ENCODE measurements around the gene KDM4D. TPM values are rescaled to one million over a fixed set of nuclear protein-coding genes. Genes with fewer than 3 reads are reported as not detected.
"Not testable (repeated sequence)": the region's sequence is repeated elsewhere in the genome, so short reads cannot be mapped to it uniquely, and the experiment has no call there.

The KDM4D gene
- total RNA-seq, 4 donors from 2014 or later, result 0.67 to 0.89 (median 0.79) TPM

DNA sequence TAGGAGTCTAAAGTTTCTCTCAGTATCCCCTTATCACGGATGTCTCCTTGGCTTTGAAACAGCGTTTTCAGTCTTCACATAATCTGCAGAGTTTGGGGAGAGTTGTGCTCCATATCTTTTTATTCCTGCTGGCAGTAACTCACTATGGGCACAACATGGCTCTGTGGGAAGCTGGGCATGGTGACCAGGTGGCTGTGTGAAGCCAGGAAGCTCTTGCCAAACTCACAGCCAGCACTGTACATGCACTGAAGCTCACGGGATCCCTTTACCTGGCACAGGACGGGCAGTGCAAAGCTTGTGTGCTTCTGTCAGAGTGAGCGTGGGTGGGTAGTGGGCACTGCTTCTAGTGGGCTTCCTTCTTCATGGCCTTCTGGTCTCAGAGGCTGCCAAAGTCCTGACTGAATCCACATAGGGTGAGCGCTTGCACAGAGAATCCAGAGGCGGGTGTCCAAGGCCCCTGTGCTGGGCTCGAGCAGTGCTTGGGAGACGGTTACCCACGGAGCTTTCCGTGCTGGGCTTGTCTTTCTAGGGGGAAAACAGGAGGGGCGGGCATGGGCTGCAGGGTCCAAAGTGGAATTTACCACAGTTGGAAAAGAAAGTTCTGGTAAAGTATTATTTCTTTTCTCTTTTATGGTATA, 40.8 kb downstream of the KDM4D start:
- H3K27me3 ChIP-seq, result peaks cover 10% of the 10 kb centered on the region
- no peak overlapping the region for H3K27ac ChIP-seq
- no peaks in the 10 kb centered on the region for H3K36me3 ChIP-seq
- no peak for ATAC-seq
- H3K9me3 ChIP-seq, result peaks cover 0 to under 1% (median 0%) of the 10 kb centered on the region in 3 donors
- 65 to 77% methylated on average over 6 of the region's 12 CpGs for WGBS, 2 donors (ENCODE audit: low coverage in 1 of 2)
- no peaks in the 10 kb centered on the region for H3K4me1 ChIP-seq
- H3K4me3 ChIP-seq, result no peak overlapping the region
- TF ChIP-seq CTCF (IDR thresholded peaks at IDR 0.05) (no peak), POLR2A (IDR thresholded peaks at IDR 0.05) (no peak), POLR2AphosphoS5 (IDR thresholded peaks at IDR 0.05) (no peak), EP300 (IDR thresholded peaks at IDR 0.05) (no peak)

- TF ChIP-seq POLR2A (IDR thresholded peaks at IDR 0.05) (no peak), EP300 (IDR thresholded peaks at IDR 0.05) (no peak), POLR2AphosphoS5 (IDR thresholded peaks at IDR 0.05) (no peak), CTCF (IDR thresholded peaks at IDR 0.05) (no peak)
- 26% methylated on average over 2 of the region's 2 CpGs; no CpG with 5 or more reads in 1 of the 2 donors for WGBS, 2 donors (ENCODE audit: low coverage in 1 of 2)
- Histone ChIP-seq H3K9me3 (no peaks in the 10 kb centered on the region), H3K4me3 (no peak overlapping the region), H3K27me3 (peaks cover 10% of the 10 kb centered on the region), H3K4me1 (no peaks in the 10 kb centered on the region), H3K27ac (no peak overlapping the region), H3K36me3 (no peaks in the 10 kb centered on the region)
- no peak for ATAC-seq
Measured at GRCh38 chr11:95016139-95016538, 42.6 kb downstream of the KDM4D start.

DNA sequence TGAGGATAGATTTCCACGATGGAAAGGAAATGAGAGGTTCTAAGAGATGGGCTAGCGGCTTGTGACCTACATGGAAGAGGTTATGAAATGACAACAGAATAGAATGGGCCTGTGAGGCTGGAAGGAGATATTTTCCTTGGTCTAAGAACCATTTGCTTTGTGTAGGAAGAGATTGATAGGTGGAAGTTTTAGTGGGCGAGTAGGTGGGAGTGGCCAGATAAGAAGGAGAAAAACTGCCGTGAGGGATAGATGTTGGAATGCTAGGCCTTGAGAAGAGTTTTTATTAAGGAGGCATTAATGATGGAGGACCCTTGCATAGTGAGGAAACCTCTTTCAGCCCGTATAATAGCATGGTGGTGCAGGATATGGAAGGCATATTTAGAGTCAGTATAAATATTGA, 48.0 kb downstream of the KDM4D start:
- not testable (repeated sequence) for ATAC-seq, H3K4me1 ChIP-seq, H3K27ac ChIP-seq, H3K36me3 ChIP-seq, H3K4me3 ChIP-seq, H3K27me3 ChIP-seq, H3K9me3 ChIP-seq
- 57 to 73% methylated on average over 1 to 5 of the region's 5 CpGs for WGBS, 2 donors (ENCODE audit: low coverage in 1 of 2)

DNA sequence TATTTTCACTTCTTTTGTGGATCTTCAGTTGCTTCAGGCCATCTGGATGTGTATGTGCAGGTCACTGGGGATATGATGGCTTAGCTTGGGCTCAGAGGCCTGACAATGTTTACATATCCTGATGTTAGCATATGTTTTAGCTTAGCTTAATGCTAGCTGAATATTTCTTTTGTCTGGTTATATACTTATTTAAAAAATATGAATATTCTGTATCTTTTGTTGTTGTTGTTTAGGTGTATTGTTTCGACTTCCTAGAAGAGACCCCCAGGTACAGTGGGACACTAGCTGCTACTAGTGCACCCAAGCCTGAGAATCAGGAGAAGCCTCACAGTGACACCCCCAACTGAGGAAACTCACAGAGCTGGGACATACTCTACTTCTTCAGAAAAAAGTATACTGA, 51.4 kb downstream of the KDM4D start, which contains the start of gene KDM4E:
TSS of gene KDM4E (plus strand) at position 301 of the 400 bp plus-strand sequence. CDS start 300 bp downstream, outside the sequence.
- Histone ChIP-seq H3K27ac (no peak within 1 kb of the TSS), H3K36me3 (no peaks in the 10 kb centered on the region), H3K9me3 (no peaks in the 10 kb centered on the region), H3K4me1 (no peaks in the 10 kb centered on the region), H3K27me3 (no peaks in the 10 kb centered on the region), H3K4me3 (no peak within 1 kb of the TSS)
- ATAC-seq, result no peak
- TF ChIP-seq EP300 (IDR thresholded peaks at IDR 0.05), result no peak
- no peak for TF ChIP-seq POLR2A (IDR thresholded peaks at IDR 0.05)
- TF ChIP-seq POLR2AphosphoS5 (IDR thresholded peaks at IDR 0.05), result no peak
- TF ChIP-seq CTCF (IDR thresholded peaks at IDR 0.05), result no peak
- WGBS, 2 donors (ENCODE audit: low coverage in 1 of 2), result 71 to 92% methylated on average over 1 of the region's 1 CpG

GRCh38 chr11:95025594-95025993, 52.1 kb downstream of the KDM4D start:
- WGBS, 2 donors (ENCODE audit: low coverage in 1 of 2), result 90% methylated on average over 3 to 4 of the region's 9 CpGs
- not testable (repeated sequence) for H3K4me1 ChIP-seq, H3K27me3 ChIP-seq, H3K9me3 ChIP-seq, H3K36me3 ChIP-seq, H3K4me3 ChIP-seq, H3K27ac ChIP-seq, ATAC-seq

- WGBS, 2 donors (ENCODE audit: low coverage in 1 of 2), result 79 to 81% methylated on average over 3 of the region's 3 CpGs
- no peaks in the 10 kb centered on the region for H3K4me1 ChIP-seq
- ATAC-seq, result no peak
- TF ChIP-seq EP300 (IDR thresholded peaks at IDR 0.05), result no peak
- no peak for TF ChIP-seq CTCF (IDR thresholded peaks at IDR 0.05)
- no peak for TF ChIP-seq POLR2A (IDR thresholded peaks at IDR 0.05)
- TF ChIP-seq POLR2AphosphoS5 (IDR thresholded peaks at IDR 0.05), result no peak
- no peaks in the 10 kb centered on the region for H3K9me3 ChIP-seq
- no peak overlapping the region for H3K4me3 ChIP-seq
- H3K27ac ChIP-seq, result no peak overlapping the region
- H3K27me3 ChIP-seq, result no peaks in the 10 kb centered on the region
- no peaks in the 10 kb centered on the region for H3K36me3 ChIP-seq
Measured at GRCh38 chr11:95028357-95028756, 54.8 kb downstream of the KDM4D start.
